ENCODE data around the gene OR5K2. TPM values are rescaled to one million over a fixed set of nuclear protein-coding genes. Genes with fewer than 3 reads are reported as not detected.

OR5K2 gene
- total RNA-seq, 2 experiments from 2014 or later, result not detected

Other genes with a start within 250 kb of the OR5K2 start
- not detected for gene OR5H6, start 233.4 kb upstream of the OR5K2 start, total RNA-seq
- gene OR5H2, start 215.2 kb upstream of the OR5K2 start, total RNA-seq, result not detected
- gene OR5K4, start 143.8 kb upstream of the OR5K2 start, total RNA-seq, result not detected
- not detected for gene OR5K3, start 107.0 kb upstream of the OR5K2 start, total RNA-seq
- gene OR5K1, start 34.5 kb upstream of the OR5K2 start, total RNA-seq, result not detected
- gene CLDND1, start 25.2 kb downstream of the OR5K2 start, total RNA-seq, result 100 to 1,000 TPM; 534 to 542 TPM
- 10 to 100 TPM; 40.6 to 44.1 TPM for gene GPR15, start 34.3 kb downstream of the OR5K2 start, total RNA-seq
- 10 to 100 TPM; 51.1 to 52.2 TPM for gene CPOX, start 95.9 kb downstream of the OR5K2 start, total RNA-seq